Loucy (cell line): ENCODE measurements around the gene TRIM26.

Source experiments
- CTCF ChIP-seq: fragments of 200-600 bp; sonication (generic); conservative IDR thresholded peaks from 2 replicates; pipeline ENCODE4 v1.5.1; 2014; ENCODE audit warnings: mild to moderate bottlenecking, antibody characterized with exemption, low read length
- EZH2phosphoT487 ChIP-seq: fragments of 200-600 bp; IDR thresholded peaks from 2 replicates; pipeline ENCODE4 v1.6.1; 2018; ENCODE audit warnings: antibody characterized with exemption, mild to moderate bottlenecking, moderate library complexity, borderline replicate concordance

GRCh38 chr6:30202366-30202765 lies 10.8 kb downstream of the TRIM26 start:
- TF ChIP-seq CTCF = no peak
- no peak for TF ChIP-seq EZH2phosphoT487
